ENCODE results near the gene SEMA5B. TPM values are rescaled to one million over a fixed set of nuclear protein-coding genes. Genes with fewer than 3 reads are reported as not detected.

Gene SEMA5B
- total RNA-seq, 3 donors from 2014 or later, result 0.34 to 0.89 (median 0.35) TPM

GRCh38 chr3:122967356-122967755, 60.2 kb downstream of the SEMA5B start:
- ATAC-seq (no peak), DNase-seq (no peak)
- intact Hi-C loops (cut with DNase I, micrococcal nuclease), result no loop called here
- TF ChIP-seq CTCF (IDR thresholded peaks at IDR 0.05), result no peak
- H3K9me3 ChIP-seq, result no peaks in the 10 kb centered on the region
- H3K4me3 ChIP-seq, result no peak overlapping the region
- no peaks in the 10 kb centered on the region for H3K36me3 ChIP-seq (ENCODE audit: low read depth)
- H3K4me1 ChIP-seq (ENCODE audit: low read depth), result no peaks in the 10 kb centered on the region

GRCh38 chr3:122966045-122966444, 61.5 kb downstream of the SEMA5B start:
- TF ChIP-seq CTCF (IDR thresholded peaks at IDR 0.05), result no peak

GRCh38 chr3:122964811-122965210, 62.8 kb downstream of the SEMA5B start:
- Histone ChIP-seq H3K4me3 (no peak overlapping the region), H3K4me1 (ENCODE audit: low read depth) (no peaks in the 10 kb centered on the region), H3K9me3 (no peaks in the 10 kb centered on the region), H3K36me3 (ENCODE audit: low read depth) (no peaks in the 10 kb centered on the region)
- no peak for ATAC-seq
- intact Hi-C loops (cut with DNase I, micrococcal nuclease), result no loop called here
- no peak for DNase-seq
- no peak for TF ChIP-seq CTCF (IDR thresholded peaks at IDR 0.05)

More at GRCh38 chr3:122966045-122966444, 61.5 kb downstream of the SEMA5B start:
- Histone ChIP-seq H3K36me3 (ENCODE audit: low read depth) (no peaks in the 10 kb centered on the region), H3K9me3 (no peaks in the 10 kb centered on the region), H3K4me3 (no peak overlapping the region), H3K4me1 (ENCODE audit: low read depth) (no peaks in the 10 kb centered on the region)
- intact Hi-C loops (cut with DNase I, micrococcal nuclease), result no loop called here
- ATAC-seq (no peak), DNase-seq (no peak)

- no peak for TF ChIP-seq CTCF (IDR thresholded peaks at IDR 0.05)
- intact Hi-C loops (cut with DNase I, micrococcal nuclease), result no loop called here
- Histone ChIP-seq H3K4me1 (ENCODE audit: low read depth) (no peaks in the 10 kb centered on the region), H3K9me3 (no peaks in the 10 kb centered on the region), H3K4me3 (no peak overlapping the region), H3K36me3 (ENCODE audit: low read depth) (no peaks in the 10 kb centered on the region)
- ATAC-seq (no peak), DNase-seq (no peak)
Observed at GRCh38 chr3:122962149-122962548, 65.4 kb downstream of the SEMA5B start.

- Histone ChIP-seq H3K4me3 (no peak overlapping the region), H3K4me1 (ENCODE audit: low read depth) (no peaks in the 10 kb centered on the region), H3K9me3 (no peaks in the 10 kb centered on the region), H3K36me3 (ENCODE audit: low read depth) (no peaks in the 10 kb centered on the region)
- no peak for TF ChIP-seq CTCF (IDR thresholded peaks at IDR 0.05)
- no peak for DNase-seq
- intact Hi-C loops (cut with DNase I, micrococcal nuclease), result no loop called here
- no peak for ATAC-seq
Observed at GRCh38 chr3:122961146-122961545, 66.4 kb downstream of the SEMA5B start.

GRCh38 chr3:122960652-122961051, 66.9 kb downstream of the SEMA5B start:
- H3K9me3 ChIP-seq, result no peaks in the 10 kb centered on the region
- H3K4me1 ChIP-seq (ENCODE audit: low read depth), result no peaks in the 10 kb centered on the region
- ATAC-seq (no peak), DNase-seq (no peak)
- H3K4me3 ChIP-seq, result no peak overlapping the region
- no peaks in the 10 kb centered on the region for H3K36me3 ChIP-seq (ENCODE audit: low read depth)
- intact Hi-C loops (cut with DNase I, micrococcal nuclease), result no loop called here
- no peak for TF ChIP-seq CTCF (IDR thresholded peaks at IDR 0.05)
